IMR-90 (cell line): ENCODE results near the gene USP20. TPM values are rescaled to one million over a fixed set of nuclear protein-coding genes. Genes with fewer than 3 reads are reported as not detected.

Source experiments
- ATAC-seq: fragments of 200-7000 bp; cut with Tn5 transposase; 2 replicates; pipeline ENCODE4 v1.9.1; 2020; ENCODE audit warnings: low read depth, mild to moderate bottlenecking, moderate library complexity
- BruUV-seq: library from RNA; stranded (reverse); fragments of 400-500 nt; replicated peaks from 2 replicates; lab custom pipeline; 2021; lab: Mats Ljungman, UMichigan
- CTCF ChIA-PET: fragments of 300-600 bp; formaldehyde crosslinking; extraction: SDS; loops from one replicate; lab custom pipeline; 2021; ENCODE audit warnings: antibody characterized with exemption; lab: Yijun Ruan, JAX
- POLR2A ChIA-PET: fragments of 300-600 bp; sonication (Branson Sonifier 250); formaldehyde crosslinking; loops from one replicate; lab custom pipeline; 2022; ENCODE audit warnings: antibody characterized with exemption; ENCODE audit not compliant: unreplicated experiment; lab: Charles Lee
- DNase-seq: peaks from one replicate; pipeline ENCODE4 v3.0.0; 2013
- H2AFZ ChIP-seq: replicated peaks from 2 replicates; pipeline ENCODE3; 2013; ENCODE audit warnings: low read length, mild to moderate bottlenecking; ENCODE audit not compliant: poor library complexity
- H2AK5ac ChIP-seq: 2 replicates; pipeline ENCODE4 v1.6.1; 2013; ENCODE audit warnings: low read depth, low read length, inconsistent platforms
- H2AK9ac ChIP-seq: replicated peaks from 2 replicates; pipeline ENCODE3; 2013; ENCODE audit warnings: mild to moderate bottlenecking, low read depth, low read length, moderate library complexity; ENCODE audit not compliant: poor library complexity
- H2BK120ac ChIP-seq: 2 replicates; pipeline ENCODE4 v1.6.1; 2013; ENCODE audit warnings: low read depth, low read length, inconsistent platforms
- H2BK15ac ChIP-seq: 3 replicates; pipeline ENCODE4 v1.6.1; 2013; ENCODE audit warnings: low read depth, low read length, inconsistent platforms
- H2BK20ac ChIP-seq: 2 replicates; pipeline ENCODE4 v1.6.1; 2013; ENCODE audit warnings: low read depth, mild to moderate bottlenecking, inconsistent platforms, low read length, moderate library complexity
- H2BK5ac ChIP-seq: 2 replicates; pipeline ENCODE4 v1.6.1; 2013; ENCODE audit warnings: mild to moderate bottlenecking, low read depth, low read length, inconsistent platforms; ENCODE audit not compliant: poor library complexity, severe bottlenecking
- H3K14ac ChIP-seq: replicated peaks from 2 replicates; pipeline ENCODE4 v1.6.1; 2013; ENCODE audit warnings: low read depth, low read length, inconsistent platforms
- H3K18ac ChIP-seq: 2 replicates; pipeline ENCODE4 v1.6.1; 2013; ENCODE audit warnings: low read depth, low read length, control low read depth
- H3K23ac ChIP-seq: 2 replicates; pipeline ENCODE4 v1.6.1; 2013; ENCODE audit warnings: low read depth, low read length, inconsistent platforms
- H3K27ac ChIP-seq: 2 replicates; pipeline ENCODE4 v1.5.1; 2013; ENCODE audit warnings: mild to moderate bottlenecking, control low read depth, low read length; ENCODE audit not compliant: insufficient read depth
- H3K27me3 ChIP-seq: 2 replicates; pipeline ENCODE4 v1.6.1; 2013; ENCODE audit warnings: low read length; ENCODE audit not compliant: control insufficient read depth, insufficient read depth
- H3K36me3 ChIP-seq: 2 replicates; pipeline ENCODE4 v1.6.1; 2013; ENCODE audit warnings: low read length, mixed read lengths; ENCODE audit not compliant: control insufficient read depth, insufficient read depth
- H3K4ac ChIP-seq: 2 replicates; pipeline ENCODE4 v1.6.1; 2013; ENCODE audit warnings: low read depth, low read length, inconsistent platforms
- H3K4me1 ChIP-seq: 2 replicates; pipeline ENCODE4 v1.6.1; 2013; ENCODE audit warnings: low read length, mixed read lengths; ENCODE audit not compliant: control insufficient read depth, insufficient read depth
- H3K4me2 ChIP-seq: 2 replicates; pipeline ENCODE4 v1.6.1; 2013; ENCODE audit warnings: low read depth, mild to moderate bottlenecking, control low read depth, low read length, moderate library complexity
- H3K4me3 ChIP-seq: 2 replicates; pipeline ENCODE4 v1.5.1; 2013; ENCODE audit warnings: low read depth, mild to moderate bottlenecking, control low read depth, low read length, moderate library complexity; ENCODE audit not compliant: insufficient read depth
- H3K56ac ChIP-seq: 2 replicates; pipeline ENCODE4 v1.6.1; 2013; ENCODE audit warnings: low read length, inconsistent platforms; ENCODE audit not compliant: insufficient read depth; ENCODE audit errors: extremely low read depth
- H3K79me1 ChIP-seq, 2 experiments: 2 replicates each; pipeline ENCODE4 v1.6.1; 2013; ENCODE audit warnings: low read length in 2 of 2, inconsistent platforms in 1 of 2, low read depth in 1 of 2
- H3K9ac ChIP-seq: 2 replicates; pipeline ENCODE4 v1.6.1; 2013; ENCODE audit warnings: low read depth, low read length, control low read depth
- H3K9me1 ChIP-seq: 2 replicates; pipeline ENCODE4 v1.6.1; 2013; ENCODE audit warnings: low read length, inconsistent platforms; ENCODE audit not compliant: insufficient read depth
- H3K9me3 ChIP-seq: 2 replicates; pipeline ENCODE4 v1.6.1; 2013; ENCODE audit warnings: low read length; ENCODE audit not compliant: control insufficient read depth, insufficient read depth
- H4K20me1 ChIP-seq: 2 replicates; pipeline ENCODE4 v1.6.1; 2013; ENCODE audit warnings: low read length, inconsistent platforms; ENCODE audit not compliant: insufficient read depth
- H4K5ac ChIP-seq: 2 replicates; pipeline ENCODE4 v1.6.1; 2013; ENCODE audit warnings: mild to moderate bottlenecking, low read depth, low read length, control low read depth
- H4K8ac ChIP-seq, 2 experiments: 2 replicates each; pipeline ENCODE4 v1.6.1; 2013; ENCODE audit warnings: low read depth in 2 of 2, low read length in 2 of 2, control low read depth in 1 of 2, inconsistent platforms in 1 of 2
- H4K91ac ChIP-seq: 2 replicates; pipeline ENCODE4 v1.6.1; 2013; ENCODE audit warnings: low read depth, low read length, inconsistent platforms; ENCODE audit not compliant: insufficient read depth
- BHLHE40 ChIP-seq: fragments of 150-350 bp; IDR thresholded peaks from 2 replicates; pipeline ENCODE4 v1.6.1; 2016; ENCODE audit warnings: mild to moderate bottlenecking, low read depth, low read length
- CEBPB ChIP-seq: IDR thresholded peaks from 2 replicates; pipeline ENCODE4 v1.6.1; 2012; ENCODE audit warnings: low read depth, low read length, improper control_type of control experiment
- CHD1 ChIP-seq: IDR thresholded peaks from 2 replicates; pipeline ENCODE4 v1.6.1; 2012; ENCODE audit warnings: low read depth, low read length, improper control_type of control experiment
- CTCF ChIP-seq: conservative IDR thresholded peaks from 2 replicates; pipeline ENCODE4 v1.5.1; 2012; ENCODE audit warnings: mild to moderate bottlenecking, low read depth, low read length, improper control_type of control experiment
- ELK1 ChIP-seq: fragments of 150-350 bp; IDR thresholded peaks from 2 replicates; pipeline ENCODE4 v1.6.1; 2016; ENCODE audit warnings: low read depth, mild to moderate bottlenecking, low read length, moderate library complexity, borderline replicate concordance
- FOS ChIP-seq: fragments of 150-350 bp; IDR thresholded peaks from 2 replicates; pipeline ENCODE4 v1.6.1; 2016; ENCODE audit warnings: low read depth, low read length
- MAFK ChIP-seq: IDR thresholded peaks from 2 replicates; pipeline ENCODE4 v1.6.1; 2012; ENCODE audit warnings: low read depth, low read length, improper control_type of control experiment
- MAZ ChIP-seq: IDR thresholded peaks from 2 replicates; pipeline ENCODE4 v1.6.1; 2012; ENCODE audit warnings: low read depth, mild to moderate bottlenecking, low read length, improper control_type of control experiment, moderate library complexity, borderline replicate concordance
- MXI1 ChIP-seq: IDR thresholded peaks from 2 replicates; pipeline ENCODE4 v1.6.1; 2012; ENCODE audit warnings: low read depth, mild to moderate bottlenecking, low read length, moderate library complexity, borderline replicate concordance
- NFE2L2 ChIP-seq: fragments of 150-350 bp; IDR thresholded peaks from 2 replicates; pipeline ENCODE4 v1.6.1; 2016; ENCODE audit warnings: low read depth, mild to moderate bottlenecking, low read length
- POLR2A ChIP-seq: IDR thresholded peaks from 2 replicates; pipeline ENCODE4 v1.6.1; 2012; ENCODE audit warnings: mild to moderate bottlenecking, low read depth, low read length
- RAD21 ChIP-seq: IDR thresholded peaks from 2 replicates; pipeline ENCODE4 v1.6.1; 2012; ENCODE audit warnings: low read length, improper control_type of control experiment
- RCOR1 ChIP-seq: IDR thresholded peaks from 2 replicates; pipeline ENCODE4 v1.6.1; 2012; ENCODE audit warnings: mild to moderate bottlenecking, low read length, improper control_type of control experiment; ENCODE audit not compliant: insufficient replicate concordance
- RFX5 ChIP-seq: IDR thresholded peaks from 2 replicates; pipeline ENCODE4 v1.8.0; 2012; ENCODE audit warnings: low read depth, mild to moderate bottlenecking, low read length, moderate library complexity
- SMC3 ChIP-seq: fragments of 150-350 bp; IDR thresholded peaks from 2 replicates; pipeline ENCODE4 v1.6.1; 2016; ENCODE audit warnings: low read depth, mild to moderate bottlenecking, antibody characterized with exemption, low read length, moderate library complexity
- USF2 ChIP-seq: fragments of 150-350 bp; IDR thresholded peaks from 2 replicates; pipeline ENCODE4 v1.6.1; 2017; ENCODE audit warnings: mild to moderate bottlenecking, antibody characterized with exemption, low read length, low read depth
- WGBS, 2 experiments: methylation state at CpG; one replicate each; pipeline versions ENCODE4 v1.1.5 to v1.1.7; 2013; ENCODE audit warnings: missing lambda C conversion rate in 2 of 2; ENCODE audit not compliant: insufficient read length in 1 of 2; ENCODE audit errors: extremely low coverage in 2 of 2; 5-methylcytosine and 5-hydroxymethylcytosine counted together
- dilution Hi-C: fragments of 300-500 bp; cut with HindIII; formaldehyde crosslinking; loops from one replicate; pipeline ENCODE4 v1.14.3; 2018; ENCODE audit warnings: low sequenced_read_pairs; ENCODE audit not compliant: unreplicated experiment
- in situ Hi-C: fragments of 300-500 bp; cut with MboI; formaldehyde crosslinking; loops from 3 replicates; pipeline ENCODE4 v1.14.3; 2019; ENCODE audit warnings: low sequenced_read_pairs, inconsistent platforms, mixed read lengths
- intact Hi-C: fragments of 100-400 bp; cut with micrococcal nuclease; formaldehyde crosslinking; loops from 2 replicates; pipeline ENCODE4 v1.10.0; 2022
- polyA plus RNA-seq, 3 experiments: library from polyadenylated mRNA; depleted of rRNA; stranded (reverse); fragments of >200 nt; gene quantifications; 2 replicates each; pipeline ENCODE4 v1.2.3, GENCODE V29; 2012; ENCODE audit warnings: low replicate concordance in 1 of 3
- total RNA-seq: library from RNA; depleted of rRNA; stranded (reverse); fragments of >200 nt; gene quantifications from 2 replicates; pipeline ENCODE4 v1.2.3, GENCODE V29; 2012

The USP20 gene
- total and polyA plus RNA-seq, 2 of the 4 experiments (the other 2 are of a cell fraction) = 3.8 to 21.6 TPM

GRCh38 chr9:129873563-129874190 is 38.4 kb downstream of the USP20 start:
- Histone ChIP-seq H4K8ac (no peak overlapping the region), H3K9me1 (peaks cover 3% of the 10 kb centered on the region; the same call in 1 of the 2 replicates), H2BK15ac (no peak overlapping the region), H4K5ac (no peak overlapping the region), H2AK5ac (no peak overlapping the region), H3K56ac (no peak overlapping the region), H3K9me3 (no peaks in the 10 kb centered on the region), H3K79me1 (no peaks in the 10 kb centered on the region), H3K27ac (no peak overlapping the region), H3K4me2 (no peak overlapping the region), H2BK20ac (no peak overlapping the region), H4K20me1 (no peaks in the 10 kb centered on the region), H4K91ac (no peak overlapping the region), H2AK9ac (no peak overlapping the region), H2AFZ (no peak overlapping the region), H3K4me1 (no peaks in the 10 kb centered on the region), H3K36me3 (peaks cover 35% of the 10 kb centered on the region), H3K18ac (no peak overlapping the region), H3K4me3 (no peak overlapping the region), H3K23ac (no peak overlapping the region), H2BK5ac (no peak overlapping the region), H2BK120ac (no peak overlapping the region), H3K4ac (no peak overlapping the region), H3K27me3 (no peaks in the 10 kb centered on the region), H3K9ac (no peak overlapping the region), H3K14ac (no peak overlapping the region)
- TF ChIP-seq FOS (no peak), MXI1 (no peak), MAZ (no peak), RCOR1 (no peak), SMC3 (no peak), MAFK (no peak), CHD1 (no peak), CTCF (no peak), ELK1 (no peak), RAD21 (no peak), NFE2L2 (no peak), USF2 (no peak), RFX5 (no peak), POLR2A (no peak), BHLHE40 (no peak), CEBPB (no peak)
- dilution Hi-C loops (no loop called here), in situ Hi-C loops (no loop called here), intact Hi-C loops (no loop called here)
- no peak for DNase-seq
- ChIA-PET POLR2A (no interaction called here), CTCF (no interaction called here)
- BruUV-seq = no TSS peak
- no peak for ATAC-seq
- 73% methylated on average over 3 of the region's 16 CpGs; no CpG with 5 or more reads in 1 of the 2 experiments for WGBS, 2 experiments
